GM19240 (cell line): ENCODE data around the gene PPP1R1C.

Source experiments
- DNase-seq: peaks from one replicate; pipeline ENCODE4 v3.0.0; 2011; ENCODE audit warnings: low spot score; ENCODE audit not compliant: insufficient read length

The PPP1R1C gene

DNA sequence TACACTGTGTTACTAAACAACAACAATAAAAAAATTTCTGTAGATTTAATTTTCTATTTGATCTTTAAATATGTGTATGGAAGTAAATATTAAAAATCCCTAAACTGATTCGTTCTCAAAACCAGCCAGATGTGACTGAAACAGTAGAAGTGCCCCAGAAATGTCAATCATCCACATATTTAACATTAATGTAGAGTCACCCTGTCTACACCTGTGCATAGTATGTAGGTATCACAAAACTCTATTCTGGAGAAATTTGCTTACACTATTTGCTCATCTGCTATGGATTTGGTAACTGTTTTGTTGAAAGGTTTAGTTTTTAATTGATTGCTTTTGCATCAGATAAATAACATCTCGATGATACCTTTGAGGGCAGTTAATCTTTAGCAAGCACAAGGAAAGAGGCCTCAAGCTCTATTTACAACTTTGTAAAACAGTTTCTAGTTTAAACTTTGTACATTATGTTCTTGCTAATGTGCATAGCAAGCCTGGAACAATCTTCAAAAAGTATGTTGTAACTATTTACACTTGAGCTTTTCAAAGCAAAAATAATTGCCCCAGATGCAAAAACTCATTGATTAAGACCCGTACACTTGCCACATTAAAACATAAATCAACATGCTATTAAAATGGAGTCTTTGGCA, 76.8 kb downstream of the PPP1R1C start:
- DNase-seq = no peak

DNA sequence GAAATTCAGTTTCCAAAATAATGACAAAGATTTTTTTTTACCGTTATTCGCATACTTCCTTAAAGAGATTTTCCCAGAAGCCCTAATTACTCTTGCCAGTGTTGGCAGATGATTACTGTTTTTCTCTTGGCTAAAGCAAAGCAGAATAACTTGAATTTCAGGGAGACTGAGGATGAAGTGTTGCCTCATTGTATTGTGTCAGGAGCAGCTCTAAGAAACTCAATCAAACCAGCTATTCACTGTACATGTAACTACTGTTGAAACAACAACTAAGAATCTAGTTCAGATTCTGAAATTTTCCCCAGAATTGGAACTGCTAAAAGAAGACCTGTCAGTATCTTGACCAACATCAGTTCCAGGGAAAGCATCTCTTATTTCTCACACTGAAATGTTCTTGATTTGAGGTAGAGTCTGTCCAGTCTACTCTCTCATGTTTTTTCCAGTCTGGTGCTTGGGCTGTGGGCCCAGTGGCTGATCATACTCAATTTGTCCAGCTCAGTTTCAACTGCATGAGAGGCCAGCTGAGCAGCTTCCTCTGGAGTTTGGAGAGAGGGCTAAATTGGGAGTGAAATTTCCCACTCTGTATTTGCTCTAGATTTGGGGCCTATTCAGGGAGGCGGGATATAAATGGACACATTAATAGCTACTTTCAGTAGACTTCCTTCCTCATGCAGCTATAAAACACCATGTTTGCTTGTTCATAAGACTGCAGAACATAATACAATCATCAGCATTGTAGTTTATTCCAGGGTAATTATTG, 78.5 kb downstream of the PPP1R1C start:
- DNase-seq = no peak

DNA sequence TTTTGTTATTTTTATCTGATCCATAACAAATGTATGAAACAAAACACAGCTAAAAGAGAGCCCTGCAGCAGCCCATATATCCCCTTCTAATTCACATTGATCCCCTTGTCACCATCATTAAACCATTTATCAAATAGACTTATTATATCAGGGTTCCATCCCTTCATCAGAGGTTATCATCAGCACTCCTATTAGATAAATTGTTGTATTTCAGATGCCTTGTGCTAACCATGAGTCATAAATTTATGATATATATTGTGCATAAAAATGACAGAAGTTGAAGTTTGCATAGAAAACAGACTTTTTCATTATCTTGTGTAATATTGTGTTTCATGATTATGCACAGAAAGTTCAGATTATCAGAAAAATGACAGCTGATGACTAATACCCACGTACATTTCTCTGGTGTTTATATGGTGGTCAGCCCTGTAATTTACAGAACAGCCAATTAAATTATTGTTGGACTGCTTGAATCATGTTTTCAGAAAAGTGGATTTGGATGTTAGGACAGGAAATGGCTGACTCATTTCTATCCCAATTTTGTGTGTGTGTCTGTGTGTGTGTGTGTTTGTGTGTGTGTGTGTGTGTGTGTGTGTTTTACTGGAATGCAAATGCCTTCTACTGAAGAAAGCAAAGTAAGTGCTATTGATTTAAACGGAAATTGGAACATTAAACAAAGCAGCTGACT, 80.9 kb downstream of the PPP1R1C start:
- no peak for DNase-seq

DNA sequence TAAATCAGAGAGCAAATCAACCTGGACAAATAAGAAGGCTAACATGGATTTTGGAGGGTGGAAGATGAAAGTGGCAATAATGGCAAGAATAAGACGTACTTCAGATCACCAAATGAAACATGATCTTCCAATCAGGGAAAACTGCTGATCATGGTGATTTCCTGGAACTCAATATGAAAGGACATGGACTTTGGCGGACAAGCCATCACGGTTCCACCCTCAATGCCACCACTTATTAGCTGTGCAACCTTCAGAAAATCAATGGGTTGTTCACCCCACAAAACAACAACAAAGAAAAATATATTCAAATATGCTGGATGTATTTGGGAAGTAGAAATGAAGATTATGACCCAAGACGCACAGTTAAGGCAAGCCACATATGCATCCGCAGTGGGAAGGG, 81.7 kb downstream of the PPP1R1C start:
- no peak for DNase-seq

DNA sequence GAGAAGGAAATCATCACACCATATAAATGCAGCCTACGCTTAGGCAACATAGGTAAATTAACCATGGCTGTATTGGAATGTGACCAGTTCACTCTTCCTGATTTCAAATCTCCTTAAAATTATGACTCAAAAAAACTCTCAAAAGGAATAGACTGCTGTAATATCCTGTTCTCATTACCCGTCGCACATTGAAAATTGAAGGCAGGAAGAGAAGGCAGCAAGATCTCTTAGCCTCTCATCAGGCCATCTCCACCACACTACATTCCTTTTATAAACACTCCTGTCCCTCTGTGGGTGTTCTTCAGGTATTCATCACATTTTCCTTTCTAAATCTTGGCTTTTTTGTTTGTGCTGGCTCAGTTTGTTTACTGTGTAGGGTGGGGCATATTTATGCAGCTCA, 83.2 kb downstream of the PPP1R1C start:
- DNase-seq = no peak

DNA sequence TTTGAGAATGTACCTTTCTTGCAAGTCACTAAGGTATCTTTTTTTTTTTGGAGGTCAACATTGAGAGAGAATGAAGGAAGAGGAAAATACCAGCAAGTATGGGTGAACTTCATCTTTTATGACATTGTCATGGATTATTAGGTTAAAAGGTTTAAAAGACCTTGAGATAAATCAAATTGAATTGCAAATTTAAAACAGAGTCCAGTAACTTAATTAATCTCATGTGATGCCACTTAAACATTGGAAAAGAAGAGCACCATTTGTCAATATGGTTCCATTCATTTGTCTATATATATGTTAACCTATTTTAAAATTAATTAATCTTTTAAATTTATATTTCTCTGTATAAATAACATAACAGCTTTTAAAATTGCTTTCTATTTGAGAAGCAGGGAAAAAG, 83.8 kb downstream of the PPP1R1C start:
- no peak for DNase-seq

DNA sequence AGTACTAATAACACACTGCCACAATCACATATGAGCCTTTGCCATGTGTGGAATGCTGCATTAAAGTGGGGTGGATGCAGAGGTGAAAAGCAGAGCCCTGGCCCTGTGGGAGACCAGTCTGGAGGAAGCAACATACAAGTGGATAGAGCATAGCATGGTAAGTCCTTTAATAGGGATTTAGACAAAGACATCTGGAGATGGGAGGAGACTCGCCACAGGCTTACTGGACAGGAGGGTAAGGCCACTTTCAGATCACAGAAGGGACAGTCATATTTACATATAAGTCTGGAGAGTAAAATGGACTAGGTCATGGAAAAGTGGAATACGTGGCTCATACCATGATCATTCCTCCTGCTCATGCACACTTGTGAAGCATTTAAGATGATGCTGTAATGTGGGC, 84.3 kb downstream of the PPP1R1C start:
- DNase-seq = no peak

DNA sequence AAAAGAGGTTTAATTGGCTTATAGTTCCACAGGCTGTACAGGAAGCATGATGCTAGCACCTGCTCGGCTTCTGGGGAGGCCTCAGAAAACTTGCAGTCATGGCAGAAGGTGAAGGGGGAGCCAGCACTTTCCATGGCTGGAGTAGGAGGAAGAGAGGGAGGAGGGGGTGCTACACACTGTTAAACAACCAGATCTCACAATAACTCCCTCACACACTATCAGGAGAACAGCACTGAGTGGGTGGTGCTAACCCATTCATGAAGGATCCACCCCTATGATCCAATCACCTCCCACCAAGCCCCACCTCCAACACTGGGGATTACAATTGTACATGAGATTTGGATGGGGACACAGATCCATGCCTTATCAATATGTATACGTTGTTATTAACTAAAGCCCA, 85.1 kb downstream of the PPP1R1C start:
- DNase-seq = no peak

DNA sequence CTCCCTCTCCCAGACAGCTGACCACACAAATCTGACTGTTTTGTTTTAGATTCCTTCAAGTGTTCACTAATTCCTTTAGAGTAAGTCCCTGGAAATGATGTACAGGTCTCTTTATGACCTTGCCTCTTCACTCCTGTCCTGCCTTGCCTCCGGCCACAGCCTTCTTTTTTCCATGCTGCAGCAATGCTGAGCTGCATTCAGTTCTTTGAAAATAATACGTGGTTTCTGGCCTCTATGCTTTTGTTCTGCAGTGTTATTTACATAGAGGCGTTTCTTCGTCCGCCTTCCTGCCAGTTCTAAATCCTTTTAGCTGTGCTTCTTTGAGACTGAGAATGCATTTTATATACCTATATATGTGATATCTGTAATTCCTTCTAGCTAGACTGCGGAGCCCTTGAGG, 87.2 kb downstream of the PPP1R1C start:
- no peak for DNase-seq

DNA sequence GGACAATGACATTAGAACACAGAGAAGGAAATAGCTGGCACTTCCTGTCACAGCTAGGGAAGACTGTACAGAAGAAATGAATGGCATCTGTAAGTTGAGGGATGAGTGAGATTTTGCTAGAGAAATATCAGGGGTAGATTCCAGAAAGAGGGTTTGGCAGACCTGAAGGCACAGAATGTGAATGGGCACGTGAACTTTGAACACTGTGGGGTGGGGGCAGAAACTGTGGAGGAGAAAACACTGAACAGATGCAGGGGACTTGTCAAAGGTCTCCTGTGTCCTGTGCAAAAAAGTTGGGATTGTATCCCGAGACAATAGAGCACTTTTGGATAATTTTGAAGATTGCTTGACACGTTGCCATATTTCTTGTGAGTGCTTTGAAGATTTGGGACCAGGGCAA, 88.0 kb downstream of the PPP1R1C start:
- DNase-seq = no peak

DNA sequence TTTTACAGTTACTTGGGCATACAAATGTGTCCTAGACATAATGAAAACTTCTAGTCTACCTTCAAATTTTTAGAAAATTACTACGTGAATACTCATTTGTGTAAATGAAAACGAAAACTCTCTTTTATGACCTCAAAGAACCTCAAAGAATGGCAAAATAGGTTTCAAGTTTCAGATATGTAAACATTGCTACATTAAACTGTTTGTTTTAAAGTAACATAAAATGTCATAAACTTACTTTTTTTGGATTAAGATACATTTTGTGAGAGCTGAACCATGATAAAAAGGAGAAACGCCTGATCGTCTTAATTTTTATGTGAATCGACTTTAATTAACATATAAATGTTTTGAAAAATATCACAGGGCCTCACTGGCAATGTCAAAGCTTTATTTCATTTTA, 91.4 kb downstream of the PPP1R1C start:
- no peak for DNase-seq

DNA sequence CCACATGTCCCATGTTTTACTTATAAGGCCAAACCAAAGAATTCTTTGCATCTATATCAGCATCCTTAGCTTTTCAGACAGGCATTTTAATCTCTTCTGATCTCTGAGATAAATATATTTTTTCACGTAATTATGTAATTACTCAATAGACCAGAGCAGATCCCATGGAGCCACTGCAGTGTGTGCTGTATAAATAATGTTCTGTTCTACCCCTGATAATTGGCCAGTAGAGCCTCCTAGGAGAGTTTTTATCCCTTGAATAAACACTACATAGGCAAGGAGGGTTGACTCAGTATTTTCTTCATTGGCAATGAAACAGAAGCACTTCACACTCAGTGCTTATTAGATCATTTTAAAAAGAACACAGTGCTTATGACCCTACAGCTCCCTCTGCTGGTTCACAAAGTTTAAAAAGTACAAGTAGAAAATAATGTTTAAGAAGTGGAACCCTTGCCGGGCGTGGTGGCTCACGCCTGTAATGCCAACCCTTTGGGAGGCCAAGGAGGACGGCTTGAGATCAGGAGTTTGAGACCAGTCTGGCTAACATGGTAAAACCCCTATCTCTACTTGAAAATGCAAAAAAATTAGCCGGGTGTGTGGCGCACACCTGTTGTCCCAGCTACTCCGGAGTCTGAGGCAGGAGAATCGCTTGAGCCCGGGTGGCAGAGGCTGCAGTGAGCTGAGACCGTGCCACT, 91.9 kb downstream of the PPP1R1C start:
- DNase-seq = no peak

DNA sequence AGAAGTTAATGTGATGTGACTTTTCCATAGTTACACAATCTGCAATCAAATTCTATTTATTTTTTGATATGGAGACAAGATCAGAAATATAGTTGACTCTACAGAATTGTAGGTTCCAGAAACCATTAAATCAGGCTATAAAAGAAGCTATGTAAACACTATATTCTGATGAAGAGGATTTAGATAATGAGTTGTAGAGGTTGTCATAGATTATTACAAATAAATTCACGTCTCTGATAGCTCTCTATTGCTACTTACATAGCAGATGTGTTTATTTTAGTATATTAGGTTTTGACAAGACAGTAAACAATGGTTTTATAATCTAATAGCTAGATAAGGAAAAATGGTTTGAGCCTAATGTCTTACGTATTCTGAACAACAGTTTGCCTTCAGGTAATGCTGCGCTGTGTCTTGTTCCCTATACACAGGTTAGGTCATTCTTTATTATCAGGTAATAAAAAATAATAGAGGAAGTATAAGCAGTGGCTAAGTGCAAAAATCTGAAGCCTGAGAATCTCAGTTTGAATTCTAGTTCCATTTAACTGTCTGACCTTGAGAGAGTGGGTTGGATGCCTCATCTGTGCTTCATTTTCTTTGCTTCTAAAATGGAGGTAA, 93.4 kb downstream of the PPP1R1C start:
- no peak for DNase-seq

DNA sequence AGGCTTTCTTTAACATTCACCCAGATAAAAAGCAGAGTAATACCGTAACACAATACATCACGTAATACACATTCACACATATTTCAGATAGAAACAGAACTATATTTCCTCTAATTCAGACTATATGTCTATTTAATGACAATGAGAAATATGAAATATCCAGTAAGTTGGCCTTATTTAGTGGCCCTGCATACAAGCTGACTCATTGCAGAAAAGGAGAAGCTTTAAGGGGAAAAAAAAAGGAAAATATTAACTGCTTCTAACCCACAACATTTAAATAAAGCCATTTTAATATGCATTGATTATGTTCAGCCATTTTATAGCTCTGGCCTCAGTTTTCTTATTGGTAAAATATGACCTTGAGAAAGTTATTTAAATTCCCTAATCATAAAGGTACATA, 94.8 kb downstream of the PPP1R1C start:
- no peak for DNase-seq

DNA sequence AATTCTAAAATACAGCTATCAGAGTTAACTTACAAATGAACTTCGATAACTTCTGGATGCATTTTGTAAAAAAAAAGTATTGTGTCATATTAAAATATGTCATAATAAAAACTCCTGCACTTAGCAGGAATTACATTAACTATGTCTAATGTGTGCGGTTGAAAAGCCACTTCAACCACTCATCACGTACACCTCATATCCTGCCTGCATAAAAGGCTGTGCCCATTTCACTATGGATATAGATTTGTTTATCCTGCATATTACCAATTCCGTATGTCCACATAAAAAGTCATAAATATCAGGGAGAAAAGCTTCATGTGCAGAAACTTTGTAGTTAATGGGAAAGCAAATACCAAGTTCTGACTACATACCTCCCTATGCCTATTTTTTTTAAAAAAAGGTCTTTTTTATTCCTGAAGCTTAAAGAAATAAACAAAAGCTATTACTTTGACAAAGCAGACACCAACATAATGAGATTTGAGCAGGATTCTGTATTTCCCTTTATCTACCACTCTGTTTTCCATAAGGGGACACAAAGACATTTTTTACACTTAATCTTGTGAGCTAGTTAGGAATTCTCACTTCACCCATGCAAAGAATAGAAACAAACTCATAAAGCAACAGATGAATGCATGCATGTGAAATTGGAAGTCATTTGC, 96.1 kb downstream of the PPP1R1C start:
- no peak for DNase-seq

DNA sequence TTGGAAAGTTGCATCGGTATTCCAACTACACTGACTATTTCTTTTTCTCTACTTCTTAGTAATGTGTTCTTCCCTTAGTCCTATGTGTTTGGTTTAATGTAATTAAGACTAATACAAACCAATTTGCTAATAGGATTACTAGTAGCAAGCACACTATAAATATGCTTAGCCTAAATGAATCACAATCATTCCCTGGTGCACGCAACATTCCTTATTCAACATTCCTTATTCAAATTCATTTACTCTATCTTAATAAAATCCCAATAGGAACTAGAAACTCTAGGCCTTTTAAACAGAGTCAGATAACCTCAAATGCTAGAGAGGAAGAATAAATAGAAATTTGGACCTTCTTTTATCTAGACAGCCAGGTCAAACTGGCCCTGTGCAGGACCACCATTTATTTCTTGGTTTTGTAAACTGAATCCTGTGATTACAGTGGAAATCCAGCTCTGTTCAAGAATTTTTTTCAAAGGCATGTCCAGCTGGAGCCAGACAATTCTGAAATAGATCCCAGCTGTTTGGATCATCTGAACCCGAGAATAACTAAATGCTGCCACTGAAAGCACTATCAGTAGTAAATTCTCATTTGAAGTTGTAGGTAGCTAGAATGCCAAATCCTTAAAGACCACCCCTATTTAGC, 103.1 kb downstream of the PPP1R1C start:
- no peak for DNase-seq

DNA sequence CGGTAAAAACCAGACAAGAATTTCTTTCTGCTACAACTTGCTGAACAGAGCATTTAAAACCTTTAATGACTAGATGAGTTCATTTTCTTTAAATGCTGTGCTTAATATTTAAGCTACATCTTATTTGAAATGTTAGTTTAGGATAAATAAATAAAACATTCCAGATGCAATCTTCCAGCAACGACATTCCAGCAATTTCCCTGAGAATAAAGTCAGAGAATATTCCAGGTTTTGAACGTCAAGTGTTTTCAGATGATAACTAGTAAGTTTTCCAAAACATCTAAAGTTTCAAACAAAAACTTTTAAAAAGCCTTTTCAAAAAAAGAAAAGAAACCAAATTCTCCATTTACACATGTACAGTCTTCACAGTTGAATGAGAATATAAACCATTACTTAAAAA, 104.8 kb downstream of the PPP1R1C start:
- DNase-seq = no peak

DNA sequence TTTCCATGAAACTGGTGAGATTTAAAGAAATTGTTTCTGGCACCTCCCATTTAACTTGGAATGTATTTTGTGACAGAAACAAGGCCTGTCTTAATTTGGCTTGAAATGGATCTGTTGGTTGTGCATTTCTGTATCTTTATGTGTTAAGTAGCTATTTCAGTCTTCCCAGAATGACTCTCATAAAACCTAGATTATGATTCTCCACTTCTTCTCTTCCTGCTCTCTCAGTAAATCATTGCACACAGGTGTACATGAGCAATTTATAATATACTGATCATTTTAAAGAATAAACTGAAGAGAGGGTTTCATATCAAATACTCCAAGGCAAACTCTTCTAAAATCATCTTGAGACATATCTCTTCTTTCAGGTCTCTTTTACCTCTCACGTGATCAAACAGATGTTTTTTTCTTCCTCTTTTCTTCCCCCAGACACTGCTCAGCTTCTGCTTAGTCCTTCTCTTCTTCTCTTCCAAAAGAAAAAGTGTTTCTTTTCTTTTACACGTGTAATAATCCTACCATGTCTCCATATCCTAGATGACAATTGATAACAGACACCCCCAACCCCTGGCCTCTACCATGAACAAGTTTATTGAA, 112.0 kb downstream of the PPP1R1C start:
- DNase-seq = no peak

DNA sequence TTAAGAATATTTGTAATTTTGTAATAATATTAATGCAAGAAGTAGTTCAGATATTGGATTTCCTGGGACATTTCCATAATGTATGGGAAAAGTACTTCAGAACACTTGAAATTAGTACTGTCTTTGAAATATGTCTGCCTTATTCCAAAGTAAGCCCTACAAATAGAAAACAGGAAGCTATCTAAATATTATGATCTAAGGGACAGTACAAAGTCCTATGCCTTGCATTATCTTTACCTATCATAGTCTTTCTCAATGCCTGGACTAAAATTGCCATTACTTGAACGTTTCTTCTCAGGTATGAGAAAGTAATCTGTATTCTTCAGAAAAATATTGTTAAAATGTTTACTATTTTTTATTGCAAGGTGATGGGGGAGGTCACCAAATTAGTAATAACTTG, 113.0 kb downstream of the PPP1R1C start:
- DNase-seq = no peak

DNA sequence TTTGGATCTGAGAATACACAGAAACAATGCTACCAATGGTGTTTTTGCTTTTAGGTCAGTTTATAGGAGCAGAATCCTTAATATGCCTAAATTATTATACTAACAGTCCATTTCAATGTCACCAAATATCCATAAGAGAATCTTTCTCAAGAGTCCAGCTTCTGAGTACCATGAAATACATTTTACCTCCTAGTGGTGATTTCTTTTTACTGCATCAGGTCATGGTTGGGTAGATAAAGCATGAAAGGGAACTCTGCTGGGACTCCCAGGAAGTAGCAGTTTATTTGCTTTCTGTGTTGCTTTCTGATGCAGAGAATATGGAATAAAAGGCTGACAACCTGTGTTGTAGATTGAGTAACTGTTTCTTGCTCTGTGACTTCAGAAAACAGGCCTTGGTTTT, 115.6 kb downstream of the PPP1R1C start:
- no peak for DNase-seq
